ENCODE results near the gene MEGF11. TPM values are rescaled to one million over a fixed set of nuclear protein-coding genes. Genes with fewer than 3 reads are reported as not detected.

Gene MEGF11
- total RNA-seq, 1 donor = under 0.01 TPM

DNA sequence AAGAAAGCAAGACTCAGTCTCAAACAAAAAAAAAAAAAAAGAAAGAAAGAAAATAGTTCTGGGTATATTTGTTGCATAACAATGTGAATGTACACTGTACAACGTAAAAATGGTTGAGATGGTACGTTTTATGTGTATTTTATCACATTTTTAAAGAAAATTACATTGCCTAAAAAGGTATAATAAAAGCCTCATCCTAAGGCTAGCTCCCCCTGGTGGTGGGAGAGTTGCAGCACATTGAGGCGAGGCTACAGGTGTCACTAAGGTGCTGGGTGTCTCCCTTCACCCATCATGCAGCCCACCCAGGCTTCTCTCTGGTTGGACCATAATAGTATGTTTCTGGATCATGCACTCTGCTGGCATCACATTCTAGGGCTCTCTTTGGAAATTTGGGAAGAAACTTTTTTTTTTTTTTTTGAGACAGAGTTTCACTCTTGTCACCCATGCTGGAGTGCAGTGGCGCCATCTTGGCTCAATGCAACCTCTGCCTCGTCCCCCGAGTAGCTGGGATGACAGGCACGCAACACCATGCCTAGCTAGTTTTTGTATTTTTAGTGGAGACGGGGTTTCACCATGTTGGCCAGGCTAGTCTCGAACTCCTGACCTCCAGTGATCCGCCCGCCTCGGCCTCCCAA, 396.6 kb downstream of the MEGF11 start:
- TF ChIP-seq, protein P1, sequence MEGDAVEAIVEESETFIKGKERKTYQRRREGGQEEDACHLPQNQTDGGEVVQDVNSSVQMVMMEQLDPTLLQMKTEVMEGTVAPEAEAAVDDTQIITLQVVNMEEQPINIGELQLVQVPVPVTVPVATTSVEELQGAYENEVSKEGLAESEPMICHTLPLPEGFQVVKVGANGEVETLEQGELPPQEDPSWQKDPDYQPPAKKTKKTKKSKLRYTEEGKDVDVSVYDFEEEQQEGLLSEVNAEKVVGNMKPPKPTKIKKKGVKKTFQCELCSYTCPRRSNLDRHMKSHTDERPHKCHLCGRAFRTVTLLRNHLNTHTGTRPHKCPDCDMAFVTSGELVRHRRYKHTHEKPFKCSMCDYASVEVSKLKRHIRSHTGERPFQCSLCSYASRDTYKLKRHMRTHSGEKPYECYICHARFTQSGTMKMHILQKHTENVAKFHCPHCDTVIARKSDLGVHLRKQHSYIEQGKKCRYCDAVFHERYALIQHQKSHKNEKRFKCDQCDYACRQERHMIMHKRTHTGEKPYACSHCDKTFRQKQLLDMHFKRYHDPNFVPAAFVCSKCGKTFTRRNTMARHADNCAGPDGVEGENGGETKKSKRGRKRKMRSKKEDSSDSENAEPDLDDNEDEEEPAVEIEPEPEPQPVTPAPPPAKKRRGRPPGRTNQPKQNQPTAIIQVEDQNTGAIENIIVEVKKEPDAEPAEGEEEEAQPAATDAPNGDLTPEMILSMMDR (IDR thresholded peaks at IDR 0.05; ENCODE audit: insufficient read depth, low read depth, low read length) = peak; percentile 90

DNA sequence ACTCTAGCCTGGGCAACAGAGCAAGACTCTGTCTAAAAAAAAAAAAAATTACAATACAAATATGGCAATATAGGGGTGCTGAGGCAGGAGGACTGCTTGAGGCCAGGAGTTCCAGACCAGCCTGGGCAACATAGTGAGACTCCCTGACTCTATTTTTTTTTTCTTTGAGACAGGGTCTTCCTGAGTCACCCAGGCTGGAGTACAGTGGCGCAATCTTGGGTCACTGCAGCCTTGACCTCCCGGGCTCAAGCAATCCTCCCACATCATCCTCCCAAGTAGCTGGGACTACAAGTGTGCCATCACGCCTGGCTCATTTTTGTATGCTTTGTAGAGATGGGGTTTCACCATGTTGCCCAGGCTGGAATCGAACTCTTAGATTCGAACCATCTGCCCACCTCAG, 401.6 kb downstream of the MEGF11 start:
- no peak overlapping the region for H3K4me3 ChIP-seq (ENCODE audit: low read depth, low read length)
- TF ChIP-seq, protein P1 (IDR thresholded peaks at IDR 0.05; ENCODE audit: insufficient read depth, low read depth, low read length) = no peak
- DNase-seq (ENCODE audit: low read depth) = no peak

More for the DNA sequence above, 396.6 kb downstream of the MEGF11 start:
- DNase-seq (ENCODE audit: low read depth) = peak; percentile 64
- H3K4me3 ChIP-seq (ENCODE audit: low read depth, low read length) = no peak overlapping the region

- no peak for DNase-seq (ENCODE audit: low read depth)
- no peak overlapping the region for H3K4me3 ChIP-seq (ENCODE audit: low read depth, low read length)
These were observed 405.6 kb downstream of the MEGF11 start for GRCh38 chr15:65847989-65848388.

GRCh38 chr15:65845826-65846519, 407.6 kb downstream of the MEGF11 start:
- TF ChIP-seq, protein P1 (IDR thresholded peaks at IDR 0.05; ENCODE audit: insufficient read depth, low read depth, low read length) = no peak
- DNase-seq (ENCODE audit: low read depth) = no peak
- no peak overlapping the region for H3K4me3 ChIP-seq (ENCODE audit: low read depth, low read length)

More at GRCh38 chr15:65847989-65848388, 405.6 kb downstream of the MEGF11 start:
- TF ChIP-seq, protein P1 (IDR thresholded peaks at IDR 0.05; ENCODE audit: insufficient read depth, low read depth, low read length) = no peak

Small RNA genes within 50 kb of the gene (small RNA-seq; reads per million reads assigned to genes)
- not detected for gene MIR4311

Other genes with a start within 250 kb of the MEGF11 start
- gene DIS3L, start 39.8 kb upstream of the MEGF11 start, total RNA-seq = 20.9 and 31.5 TPM in 2 replicates
- 10.0 and 13.8 TPM in 2 replicates for gene TIPIN, start 102.9 kb upstream of the MEGF11 start, total RNA-seq
- gene MAP2K1, start 133.2 kb upstream of the MEGF11 start, total RNA-seq = 21.6 and 26.3 TPM in 2 replicates
- gene SNAPC5, start 244.0 kb upstream of the MEGF11 start, total RNA-seq = 14.2 and 17.4 TPM in 2 replicates

Measured in fibroblast of villous mesenchyme (primary cell).